DND-41 (cell line): ENCODE results near the gene NFIA.

Source experiments
- CTCF ChIP-seq: IDR thresholded peaks from 2 replicates; pipeline ENCODE4 v1.5.1; 2012; ENCODE audit warnings: borderline replicate concordance, low read length, moderate library complexity, mild to moderate bottlenecking; ENCODE audit not compliant: poor library complexity, severe bottlenecking; ENCODE audit errors: extremely low read depth
- EZH2 ChIP-seq: IDR thresholded peaks from 3 replicates; pipeline ENCODE4 v1.6.1; 2012; ENCODE audit warnings: borderline replicate concordance, low read depth, mild to moderate bottlenecking, moderate library complexity, low read length, inconsistent platforms; ENCODE audit not compliant: severe bottlenecking

- TF ChIP-seq CTCF (no peak), EZH2 (no peak)
Observed at GRCh38 chr1:61143821-61144424, 61.6 kb downstream of the NFIA start.
